Upper lobe of left lung (tissue), 6 donors: ENCODE data around the gene RIN3. TPM values are rescaled to one million over a fixed set of nuclear protein-coding genes. Genes with fewer than 3 reads are reported as not detected.
A peak's percentile ranks its signal among the peaks of the same experiment; 100 is the strongest.

Experiments used
- ATAC-seq, 2 donors: fragments of 200-7000 bp; cut with Tn5 transposase; one replicate each; pipeline ENCODE4 v1.9.1; 2022; ENCODE audit warnings: mild to moderate bottlenecking in 2 of 2, moderate library complexity in 2 of 2; ENCODE audit not compliant: low FRiP score in 2 of 2
- DNase-seq, 2 donors: peaks; one replicate each; pipeline ENCODE4 v3.0.0-alpha.2; 2019 to 2020
- H3K27ac ChIP-seq, 4 donors: fragments of 200-600 bp; sonication (generic); one replicate each; pipeline ENCODE4 v1.5.1; 2016 to 2019
- H3K27me3 ChIP-seq, 4 donors: fragments of 200-600 bp; sonication (generic); one replicate each; pipeline ENCODE4 v1.5.1; 2017 to 2019
- H3K36me3 ChIP-seq, 4 donors: fragments of 200-600 bp; sonication (generic); one replicate each; pipeline ENCODE4 v1.5.1; 2016 to 2019
- H3K4me1 ChIP-seq, 4 donors: fragments of 200-600 bp; sonication (generic); one replicate each; pipeline ENCODE4 v1.5.1; 2018 to 2019
- H3K4me3 ChIP-seq, 4 donors: fragments of 200-600 bp; sonication (generic); one replicate each; pipeline ENCODE4 v1.5.1; 2017 to 2019; ENCODE audit warnings: mild to moderate bottlenecking in 2 of 4, moderate library complexity in 1 of 4
- H3K9me3 ChIP-seq, 4 donors: fragments of 200-600 bp; sonication (generic); one replicate each; pipeline ENCODE4 v1.5.1; 2018 to 2019
- CTCF ChIP-seq, 6 experiments: fragments of 450-650 bp in 4 of 6; fragments of 200-600 bp in 2 of 6; sonication (generic) in 2 of 6; IDR thresholded peaks; one replicate each; pipeline ENCODE4 v1.5.1; 2016 to 2019; ENCODE audit warnings: antibody characterized with exemption in 6 of 6
- EP300 ChIP-seq, 4 donors: sonication (generic); formaldehyde crosslinking; IDR thresholded peaks; one replicate each; pipeline ENCODE4 v1.5.1; 2017; ENCODE audit warnings: antibody characterized with exemption in 4 of 4, control low read depth in 2 of 4
- POLR2A ChIP-seq, 4 donors: fragments of 450-650 bp; IDR thresholded peaks; one replicate each; pipeline ENCODE4 v1.5.1; 2016 to 2017; ENCODE audit warnings: antibody characterized with exemption in 4 of 4, mild to moderate bottlenecking in 2 of 4
- POLR2AphosphoS5 ChIP-seq, 2 donors: sonication (generic); formaldehyde crosslinking; IDR thresholded peaks; one replicate each; pipeline ENCODE4 v1.5.1; 2017; ENCODE audit warnings: antibody characterized with exemption in 2 of 2
- WGBS, 2 donors: methylation state at CpG; one replicate each; pipeline ENCODE4 v1.1.5; 2017 to 2018; 5-methylcytosine and 5-hydroxymethylcytosine counted together
- total RNA-seq, 6 donors: library from RNA; depleted of rRNA in 4 of 6; stranded (reverse); fragments of >200 nt in 4 of 6; gene quantifications; one replicate each; pipeline versions ENCODE4 v1.1.0 to v1.2.1, GENCODE V29; 2016 to 2021
- donor health status: DM: no; HTN: no; CAD: no; lungs with moderate emphysema.
- donor health status: DM: no; HTN: yes; CAD: no; lungs with severe emphysema.

Gene RIN3
- total RNA-seq, 6 donors from 2014 or later = 19.0 to 88.0 (median 59.7) TPM

GRCh38 chr14:92607702-92608429 is 94.3 kb downstream of the RIN3 start:
- ATAC-seq (no peak), DNase-seq (no peak)
- no peaks in the 10 kb centered on the region for H3K9me3 ChIP-seq
- TF ChIP-seq EP300 (IDR thresholded peaks at IDR 0.05) (no peak), POLR2AphosphoS5 (IDR thresholded peaks at IDR 0.05) (no peak), POLR2A (IDR thresholded peaks at IDR 0.05) (no peak), CTCF (IDR thresholded peaks at IDR 0.05) (no peak)
- H3K36me3 ChIP-seq = no peaks in the 10 kb centered on the region
- H3K27ac ChIP-seq = peak overlapping the region in 1 of 4 donors; percentile 26
- H3K27me3 ChIP-seq = no peaks in the 10 kb centered on the region
- 79 to 82% methylated on average over 5 of the region's 5 CpGs for WGBS, 2 donors
- H3K4me1 ChIP-seq = peaks cover 10 to 40% (median 21%) of the 10 kb centered on the region in 4 donors
- no peak overlapping the region for H3K4me3 ChIP-seq

GRCh38 chr14:92609955-92610354 is 96.4 kb downstream of the RIN3 start:
- Histone ChIP-seq H3K4me3 (no peak overlapping the region), H3K27ac (peak overlapping the region in 2 of 4 donors; percentile 48 to 72), H3K36me3 (no peaks in the 10 kb centered on the region), H3K4me1 (peaks cover 5 to 36% (median 14%) of the 10 kb centered on the region in 4 donors), H3K27me3 (no peaks in the 10 kb centered on the region), H3K9me3 (no peaks in the 10 kb centered on the region)
- WGBS, 2 donors = 56 to 69% methylated on average over 4 of the region's 4 CpGs
- ATAC-seq (no peak), DNase-seq (no peak)
- TF ChIP-seq EP300 (IDR thresholded peaks at IDR 0.05) (no peak), POLR2A (IDR thresholded peaks at IDR 0.05) (no peak), POLR2AphosphoS5 (IDR thresholded peaks at IDR 0.05) (no peak), CTCF (IDR thresholded peaks at IDR 0.05) (no peak)

GRCh38 chr14:92610849-92611271 is 97.3 kb downstream of the RIN3 start:
- 72 to 89% methylated on average over 7 of the region's 7 CpGs for WGBS, 2 donors
- no peak overlapping the region for H3K4me3 ChIP-seq
- no peak for DNase-seq
- no peaks in the 10 kb centered on the region for H3K36me3 ChIP-seq
- no peaks in the 10 kb centered on the region for H3K27me3 ChIP-seq
- no peak for ATAC-seq
- H3K27ac ChIP-seq = peak overlapping the region in 2 of 4 donors; percentile 48 to 69
- no peaks in the 10 kb centered on the region for H3K9me3 ChIP-seq
- peaks cover 5 to 36% (median 14%) of the 10 kb centered on the region in 4 donors for H3K4me1 ChIP-seq
- TF ChIP-seq POLR2AphosphoS5 (IDR thresholded peaks at IDR 0.05) = peak in 1 of 2 donors; percentile 46
- TF ChIP-seq CTCF (IDR thresholded peaks at IDR 0.05) = no peak

GRCh38 chr14:92613008-92613658 is 99.6 kb downstream of the RIN3 start:
- peak in 1 of 2 donors; percentile 67 for DNase-seq
- WGBS, 2 donors = 63 to 80% methylated on average over 11 of the region's 11 CpGs
- peak in 1 of 2 donors; percentile 49 for ATAC-seq

More at GRCh38 chr14:92613008-92613658, 99.6 kb downstream of the RIN3 start:
- Histone ChIP-seq H3K27ac (no peak overlapping the region), H3K9me3 (no peaks in the 10 kb centered on the region), H3K4me1 (peaks cover 5 to 27% (median 14%) of the 10 kb centered on the region in 4 donors), H3K4me3 (no peak overlapping the region), H3K36me3 (peaks cover 0 to 4% (median 0%) of the 10 kb centered on the region in 4 donors), H3K27me3 (no peaks in the 10 kb centered on the region)
- TF ChIP-seq POLR2A (IDR thresholded peaks at IDR 0.05) (no peak), CTCF (IDR thresholded peaks at IDR 0.05) (peak; percentile 49 to 65 (median 60))
